ENCODE measurements around the gene CNOT11. TPM values are rescaled to one million over a fixed set of nuclear protein-coding genes. Genes with fewer than 3 reads are reported as not detected.

The CNOT11 gene
- total and polyA plus RNA-seq, 2 of the 4 experiments (the other 2 are of a cell fraction), result 36.4 to 55.8 TPM

DNA sequence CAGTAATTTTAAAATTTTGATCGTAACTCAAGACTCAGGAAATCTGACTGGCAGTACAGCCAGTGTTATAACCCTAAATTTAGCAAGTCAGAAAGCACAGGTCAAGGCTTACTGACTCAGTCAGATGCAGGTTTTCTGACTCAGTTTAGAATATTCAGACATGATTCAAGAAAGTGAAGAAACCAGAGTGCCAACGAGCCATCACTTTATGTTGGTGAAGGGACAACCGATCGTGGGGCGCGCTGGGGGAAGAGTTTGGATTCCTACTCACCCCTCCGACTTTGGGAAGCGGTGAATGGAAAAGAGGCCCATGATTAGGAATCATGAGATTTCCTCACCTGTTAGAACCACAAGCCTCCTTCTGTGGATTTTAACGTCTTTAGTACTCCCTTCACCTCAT, 54.8 kb downstream of the CNOT11 start:
- H3K14ac ChIP-seq (replicated peaks; ENCODE audit: low read depth, low read length), result peak overlapping the region; percentile 92
- in situ Hi-C loops (cut with MboI; ENCODE audit: low sequenced_read_pairs), result no loop called here
- POLR2A ChIA-PET (ENCODE audit: unreplicated experiment), result no interaction called here

More for the DNA sequence above, 54.8 kb downstream of the CNOT11 start:
- Histone ChIP-seq H2AK5ac (ENCODE audit: low read depth, low read length) (peak overlapping the region; percentile 79), H4K20me1 (ENCODE audit: insufficient read depth, low read length) (peaks cover 48% of the 10 kb centered on the region), H2BK20ac (ENCODE audit: low read depth, low read length) (no peak overlapping the region), H3K27ac (ENCODE audit: insufficient read depth, low read length) (peak overlapping the region; percentile 48; the same call in 1 of the 2 replicates), H3K9me1 (ENCODE audit: insufficient read depth, low read length) (peaks cover 15% of the 10 kb centered on the region), H4K8ac (ENCODE audit: low read depth in 2 of 2, low read length in 2 of 2) (peak overlapping the region; percentile 35 to 94; a peak in 3 of 4 replicates), H3K36me3 (ENCODE audit: control insufficient read depth, insufficient read depth, low read length) (no peaks in the 10 kb centered on the region), H3K18ac (ENCODE audit: low read depth, low read length) (no peak overlapping the region), H3K56ac (ENCODE audit: extremely low read depth, insufficient read depth, low read length) (no peak overlapping the region; the same call in 1 of the 2 replicates), H2BK5ac (ENCODE audit: low read depth, low read length, poor library complexity, severe bottlenecking) (peak overlapping the region; percentile 25), H3K27me3 (ENCODE audit: control insufficient read depth, insufficient read depth, low read length) (no peaks in the 10 kb centered on the region), H3K79me1 (ENCODE audit: low read depth in 1 of 2, low read length in 2 of 2) (peaks cover 19 to 56% of the 10 kb centered on the region in 2 experiments), H4K5ac (ENCODE audit: low read depth, low read length) (peak overlapping the region; percentile 53; the same call in 1 of the 2 replicates), H3K4me3 (ENCODE audit: insufficient read depth, low read depth, low read length) (peak overlapping the region; percentile 86), H2AFZ (replicated peaks; ENCODE audit: low read length, poor library complexity) (peak overlapping the region; percentile 98), H3K23ac (ENCODE audit: low read depth, low read length) (peak overlapping the region; percentile 97), H3K4ac (ENCODE audit: low read depth, low read length) (peak overlapping the region; percentile 59; the same call in 1 of the 2 replicates), H2AK9ac (replicated peaks; ENCODE audit: low read depth, low read length, poor library complexity) (peak overlapping the region; percentile 97), H3K9ac (ENCODE audit: low read depth, low read length) (peak overlapping the region; percentile 85), H3K9me3 (ENCODE audit: control insufficient read depth, insufficient read depth, low read length) (no peaks in the 10 kb centered on the region), H3K4me1 (ENCODE audit: control insufficient read depth, insufficient read depth, low read length) (peaks cover 12% of the 10 kb centered on the region), H3K4me2 (ENCODE audit: low read depth, low read length) (peak overlapping the region; percentile 99), H2BK15ac (ENCODE audit: low read depth, low read length) (no peak overlapping the region), H4K91ac (ENCODE audit: insufficient read depth, low read depth, low read length) (no peak overlapping the region; the same call in 1 of the 2 replicates), H2BK120ac (ENCODE audit: low read depth, low read length) (no peak overlapping the region)
- ATAC-seq (ENCODE audit: low read depth) (no peak), DNase-seq (no peak)
- CTCF ChIA-PET, result no interaction called here
- dilution Hi-C loops (cut with HindIII; ENCODE audit: low sequenced_read_pairs, unreplicated experiment) (no loop called here), intact Hi-C loops (cut with micrococcal nuclease) (no loop called here)
- BruUV-seq (replicated peaks), result no TSS peak
- no peak for TF ChIP-seq RAD21 (IDR thresholded peaks at IDR 0.05; ENCODE audit: low read length)
- no peak for TF ChIP-seq MAFK (IDR thresholded peaks at IDR 0.05; ENCODE audit: low read depth, low read length)
- no peak for TF ChIP-seq NFE2L2 (IDR thresholded peaks at IDR 0.05; ENCODE audit: low read depth, low read length)
- 0% methylated on average over 1 of the region's 9 CpGs; no CpG with 5 or more reads in 1 of the 2 experiments for WGBS, 2 experiments (ENCODE audit: extremely low coverage in 2 of 2, insufficient read length in 1 of 2)
